BJ (cell line): ENCODE data around the gene IL4I1. TPM values are rescaled to one million over a fixed set of nuclear protein-coding genes. Genes with fewer than 3 reads are reported as not detected.
A peak's percentile ranks its signal among the peaks of the same experiment; 100 is the strongest.

Source experiments
- CTCF ChIA-PET: fragments of 350-600 bp; formaldehyde crosslinking; extraction: SDS; loops from one replicate; lab custom pipeline; 2021; ENCODE audit warnings: antibody characterized with exemption, inconsistent platforms; lab: Yijun Ruan, JAX
- POLR2A ChIA-PET: fragments of 300-600 bp; sonication (Branson Sonifier 250); formaldehyde crosslinking; extraction: SDS; loops from one replicate; lab custom pipeline; 2021; ENCODE audit warnings: antibody characterized with exemption; lab: Charles Lee
- DNase-seq: peaks from one replicate; pipeline ENCODE4 v3.0.0-alpha.2; 2011; ENCODE audit warnings: low read depth
- H3K27me3 ChIP-seq: 2 replicates; pipeline ENCODE4 v1.6.0; 2011; ENCODE audit warnings: low read length; ENCODE audit not compliant: control insufficient read depth, insufficient read depth
- H3K36me3 ChIP-seq: 2 replicates; pipeline ENCODE4 v1.5.1; 2011; ENCODE audit warnings: low read length; ENCODE audit not compliant: control insufficient read depth, insufficient read depth
- H3K4me3 ChIP-seq: 2 replicates; pipeline ENCODE4 v1.5.1; 2011; ENCODE audit warnings: low read depth, mild to moderate bottlenecking, control low read depth, low read length
- polyA plus RNA-seq: library from polyadenylated mRNA; depleted of rRNA; stranded (reverse); fragments of >200 nt; gene quantifications from 2 replicates; pipeline ENCODE4 v1.2.3, GENCODE V29; 2011
- TF ChIP-seq, protein P1 (sequence below): IDR thresholded peaks from 2 replicates; pipeline ENCODE4 v1.5.1; 2011; ENCODE audit warnings: low read depth, mild to moderate bottlenecking, control low read depth, inconsistent platforms, low read length, moderate library complexity; ENCODE audit not compliant: insufficient read depth

Gene IL4I1
- polyA plus RNA-seq, 1 experiment = 0.12 TPM

DNA sequence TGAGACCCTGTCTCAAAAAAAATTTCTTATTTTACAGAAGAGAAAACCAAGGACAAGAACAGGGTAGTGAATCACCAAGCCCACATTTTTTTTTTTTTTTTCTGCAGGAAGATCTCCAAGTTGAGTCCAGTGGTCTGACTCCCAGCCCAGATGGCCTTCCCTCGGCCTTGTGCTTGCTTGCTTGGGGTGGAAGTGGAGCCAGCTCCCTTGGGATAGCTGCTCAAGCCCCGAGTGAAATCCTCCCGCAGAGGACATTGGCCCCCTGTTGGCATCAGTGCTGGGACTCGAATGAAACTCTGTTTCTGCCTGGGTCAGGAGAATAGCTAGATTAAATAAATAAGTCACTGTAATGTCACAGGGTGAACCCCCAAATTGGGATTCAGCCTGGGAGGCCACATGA, 42.0 kb upstream of the IL4I1 start:
- CTCF ChIA-PET = interaction anchor here (1.0 to 4.2 kb wide), 7 partner anchors 9 to 197 kb away, joined by 4 to 49 read pairs (median 10); partner anchors contain the start of genes ATF5 and NUP62
- Histone ChIP-seq H3K4me3 (no peak overlapping the region), H3K27me3 (peaks cover 2% of the 10 kb centered on the region; the same call in 1 of the 2 replicates), H3K36me3 (no peaks in the 10 kb centered on the region)
- TF ChIP-seq, protein P1, sequence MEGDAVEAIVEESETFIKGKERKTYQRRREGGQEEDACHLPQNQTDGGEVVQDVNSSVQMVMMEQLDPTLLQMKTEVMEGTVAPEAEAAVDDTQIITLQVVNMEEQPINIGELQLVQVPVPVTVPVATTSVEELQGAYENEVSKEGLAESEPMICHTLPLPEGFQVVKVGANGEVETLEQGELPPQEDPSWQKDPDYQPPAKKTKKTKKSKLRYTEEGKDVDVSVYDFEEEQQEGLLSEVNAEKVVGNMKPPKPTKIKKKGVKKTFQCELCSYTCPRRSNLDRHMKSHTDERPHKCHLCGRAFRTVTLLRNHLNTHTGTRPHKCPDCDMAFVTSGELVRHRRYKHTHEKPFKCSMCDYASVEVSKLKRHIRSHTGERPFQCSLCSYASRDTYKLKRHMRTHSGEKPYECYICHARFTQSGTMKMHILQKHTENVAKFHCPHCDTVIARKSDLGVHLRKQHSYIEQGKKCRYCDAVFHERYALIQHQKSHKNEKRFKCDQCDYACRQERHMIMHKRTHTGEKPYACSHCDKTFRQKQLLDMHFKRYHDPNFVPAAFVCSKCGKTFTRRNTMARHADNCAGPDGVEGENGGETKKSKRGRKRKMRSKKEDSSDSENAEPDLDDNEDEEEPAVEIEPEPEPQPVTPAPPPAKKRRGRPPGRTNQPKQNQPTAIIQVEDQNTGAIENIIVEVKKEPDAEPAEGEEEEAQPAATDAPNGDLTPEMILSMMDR = no peak
- POLR2A ChIA-PET = no interaction called here
- no peak for DNase-seq

DNA sequence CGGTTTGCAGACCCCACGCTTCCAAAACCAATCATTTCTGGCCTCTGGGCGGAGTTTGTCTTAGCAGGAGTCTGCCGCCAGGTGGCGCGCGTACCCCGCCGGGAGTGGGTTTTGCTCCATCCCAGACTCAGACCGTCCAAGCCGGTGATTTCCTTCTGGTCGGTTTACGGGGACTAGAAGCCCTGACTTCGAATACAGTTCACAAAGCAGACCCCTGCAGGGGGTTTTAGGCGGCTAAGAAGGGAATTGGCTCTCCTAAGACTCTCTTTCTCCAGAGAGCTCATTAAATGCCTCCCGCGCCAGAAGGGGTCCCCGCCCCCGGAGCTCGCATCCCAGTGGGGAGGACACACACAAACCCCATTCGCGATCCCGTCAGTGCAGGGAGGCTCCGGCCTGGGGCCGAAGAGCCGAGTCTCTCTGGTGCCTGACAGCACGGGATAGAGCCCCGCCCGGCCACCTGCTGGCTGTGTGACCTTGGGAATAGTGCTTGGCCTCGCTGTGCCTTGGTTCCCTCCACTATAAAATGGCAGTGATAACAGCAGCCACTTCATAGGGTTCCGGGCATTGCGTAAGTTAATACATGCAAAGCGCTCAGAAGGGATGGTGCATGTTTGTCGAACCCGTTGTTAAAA, 41.2 kb upstream of the IL4I1 start:
- Histone ChIP-seq H3K36me3 (peaks cover 4% of the 10 kb centered on the region; the same call in 1 of the 2 replicates), H3K4me3 (0 out of 2 replicates have a peak overlapping the region, but pooled peaks have one; percentile 10), H3K27me3 (peaks cover under 1% of the 10 kb centered on the region; the same call in 1 of the 2 replicates)
- ChIA-PET POLR2A (no interaction called here), CTCF (interaction anchor here (0.6 to 4.2 kb wide), 12 partner anchors 9 to 198 kb away, joined by 3 to 49 read pairs (median 4); partner anchors contain the start of genes ATF5 and NUP62)
- TF ChIP-seq, protein P1 = peak; percentile 96
- no peak for DNase-seq

DNA sequence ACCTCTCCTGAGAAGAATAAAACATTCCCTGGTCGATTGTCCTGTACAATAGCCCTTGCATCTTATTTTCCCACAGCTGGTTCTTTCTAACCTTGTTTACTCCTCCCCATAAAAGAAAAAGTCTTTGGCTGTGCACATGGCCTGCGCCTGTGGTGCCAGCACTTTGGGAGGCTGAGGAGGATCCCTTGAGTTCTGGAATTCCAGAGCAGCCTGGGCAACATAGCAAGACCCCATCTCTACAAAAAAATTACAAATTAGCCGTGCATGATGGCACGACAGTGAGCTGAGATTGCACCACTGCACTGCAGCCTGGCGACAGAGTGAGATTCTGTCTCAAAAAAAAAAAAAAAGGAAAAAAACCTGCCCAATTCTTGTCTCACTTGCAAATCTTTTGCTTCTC, 39.9 kb upstream of the IL4I1 start:
- no peak for DNase-seq
- H3K27me3 ChIP-seq = no peaks in the 10 kb centered on the region
- POLR2A ChIA-PET = no interaction called here
- CTCF ChIA-PET = interaction anchor here (1.7 to 4.2 kb wide), 3 partner anchors 18 to 199 kb away, joined by 3 to 49 read pairs (median 22); no protein-coding TSS in a partner anchor
- TF ChIP-seq, protein P1 = no peak
- H3K36me3 ChIP-seq = peaks cover 4% of the 10 kb centered on the region; the same call in 1 of the 2 replicates
- no peak overlapping the region for H3K4me3 ChIP-seq

DNA sequence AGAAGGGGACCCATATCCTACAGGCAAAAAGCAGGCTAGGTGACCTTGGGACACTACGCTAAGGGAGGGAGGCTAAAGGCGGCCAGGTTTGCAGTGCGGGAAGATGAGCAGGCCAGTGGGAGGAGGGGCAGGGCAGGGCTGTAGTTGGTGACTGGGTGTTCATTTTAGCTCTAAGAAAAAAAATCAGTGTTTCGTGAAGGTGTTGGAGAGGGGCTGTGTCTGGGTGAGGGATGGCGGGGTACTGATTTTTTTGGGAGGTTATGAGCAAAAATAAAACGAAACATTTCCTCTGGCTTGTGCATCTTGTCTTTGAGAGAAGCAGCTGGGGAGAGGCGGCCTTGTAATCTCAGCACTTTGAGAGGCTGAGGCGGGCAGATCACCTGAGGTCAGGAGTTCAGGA, 37.0 kb upstream of the IL4I1 start:
- Histone ChIP-seq H3K27me3 (no peaks in the 10 kb centered on the region), H3K4me3 (no peak overlapping the region), H3K36me3 (peaks cover 4% of the 10 kb centered on the region; the same call in 1 of the 2 replicates)
- TF ChIP-seq, protein P1 = no peak
- ChIA-PET POLR2A (no interaction called here), CTCF (interaction anchor here (1.3 kb wide), 1 partner anchor 202 kb away, joined by 5 read pairs; no protein-coding TSS in a partner anchor)
- no peak for DNase-seq

DNA sequence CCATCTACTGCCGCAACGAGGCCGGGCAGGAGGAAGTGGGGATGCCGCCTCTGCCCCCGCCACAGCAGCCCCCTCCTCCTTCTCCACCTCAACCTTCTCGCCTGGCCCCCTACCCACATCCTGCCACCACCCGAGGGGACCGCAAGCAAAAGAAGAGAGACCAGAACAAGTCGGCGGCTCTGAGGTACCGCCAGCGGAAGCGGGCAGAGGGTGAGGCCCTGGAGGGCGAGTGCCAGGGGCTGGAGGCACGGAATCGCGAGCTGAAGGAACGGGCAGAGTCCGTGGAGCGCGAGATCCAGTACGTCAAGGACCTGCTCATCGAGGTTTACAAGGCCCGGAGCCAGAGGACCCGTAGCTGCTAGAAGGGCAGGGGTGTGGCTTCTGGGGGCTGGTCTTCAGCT, 36.0 kb upstream of the IL4I1 start:
- Histone ChIP-seq H3K4me3 (no peak overlapping the region), H3K36me3 (peaks cover 4% of the 10 kb centered on the region; the same call in 1 of the 2 replicates), H3K27me3 (no peaks in the 10 kb centered on the region)
- ChIA-PET POLR2A (no interaction called here), CTCF (interaction anchor here (1.3 kb wide), 1 partner anchor 203 kb away, joined by 5 read pairs; no protein-coding TSS in a partner anchor)
- TF ChIP-seq, protein P1 = no peak
- no peak for DNase-seq
